Adipose tissue (tissue), 3 donors: ENCODE results near the gene TMEM72. TPM values are rescaled to one million over a fixed set of nuclear protein-coding genes. Genes with fewer than 3 reads are reported as not detected.

ENCODE experiments used
- H3K27ac ChIP-seq: one replicate; pipeline ENCODE4 v1.5.1; 2013; ENCODE audit warnings: low read depth, low read length
- WGBS, 3 donors: extraction: QIAGEN DNeasy Blood & Tissue Kit; methylation state at CpG; one replicate each; pipeline ENCODE4 v1.1.7; 2013; 5-methylcytosine and 5-hydroxymethylcytosine counted together
- polyA plus RNA-seq, 3 donors: library from polyadenylated mRNA; stranded (reverse); fragments of 200-250 nt; gene quantifications; one replicate each; pipeline ENCODE4 v1.2.3, GENCODE V29; 2013
- donor health status: healthy with polysubstance abuse.
- donor health status: Bipolar disorder and iron deficiency.
- donor health status: healthy.

The TMEM72 gene
- polyA plus RNA-seq, 3 donors = 0.03 to 2.5 TPM; not detected in 1

DNA sequence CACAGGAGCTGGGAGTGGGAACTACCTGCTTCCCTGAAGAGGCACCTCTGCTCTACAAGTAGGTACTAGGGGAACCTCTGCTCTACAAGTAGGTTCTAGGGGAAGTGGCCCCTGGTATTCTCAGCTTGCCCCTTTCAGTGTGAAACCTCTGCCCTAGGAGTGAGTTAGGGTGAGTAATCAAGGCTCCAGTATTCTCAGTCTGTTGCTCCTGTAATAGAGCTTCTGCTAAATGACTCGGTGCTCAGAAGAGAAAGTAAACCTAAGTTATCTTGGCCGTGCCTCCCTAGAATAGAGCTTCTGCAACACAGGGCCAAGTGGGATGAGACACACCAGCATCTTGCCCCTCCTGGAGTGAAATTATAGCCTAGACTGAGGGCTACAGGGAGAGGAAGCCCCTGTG lies 35.1 kb downstream of the TMEM72 start:
- WGBS, 3 donors = 37 to 87% (median 60%) methylated on average over 2 of the region's 2 CpGs
- no peak overlapping the region for H3K27ac ChIP-seq

GRCh38 chr10:44947371-44948152 lies 36.4 kb downstream of the TMEM72 start:
- 60 to 87% (median 78%) methylated on average over 6 of the region's 6 CpGs for WGBS, 3 donors
- H3K27ac ChIP-seq = no peak overlapping the region

DNA sequence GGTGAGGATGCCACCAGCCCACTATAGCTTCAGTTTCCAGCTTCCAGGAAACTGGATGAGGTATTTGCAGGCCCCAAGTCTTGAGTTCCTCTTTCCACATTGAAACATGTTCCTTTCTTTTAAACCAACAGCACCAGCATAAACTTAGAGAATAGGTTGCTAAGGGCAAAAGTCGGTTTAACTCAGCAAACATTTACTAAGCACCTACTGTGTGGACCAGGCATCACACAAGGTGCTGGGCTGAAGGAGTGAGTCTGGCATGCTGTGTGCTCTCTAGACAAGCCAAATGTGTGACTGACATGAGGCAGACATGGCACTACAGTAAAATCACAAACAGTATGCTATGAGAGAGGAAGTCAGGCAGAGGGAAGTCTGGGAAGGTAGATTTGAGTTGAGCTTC lies 37.5 kb downstream of the TMEM72 start:
- no peak overlapping the region for H3K27ac ChIP-seq
- 62 to 92% (median 78%) methylated on average over 1 of the region's 1 CpG for WGBS, 3 donors

- no peak overlapping the region for H3K27ac ChIP-seq
- WGBS, 3 donors = 80 to 83% (median 81%) methylated on average over 5 of the region's 5 CpGs
Observed at GRCh38 chr10:44949127-44949802, 38.1 kb downstream of the TMEM72 start.

- WGBS, 3 donors = 68 to 84% (median 79%) methylated on average over 3 of the region's 3 CpGs
- no peak overlapping the region for H3K27ac ChIP-seq
Observed at GRCh38 chr10:44949915-44950314, 38.8 kb downstream of the TMEM72 start.

- 91 to 96% (median 93%) methylated on average over 10 of the region's 10 CpGs for WGBS, 3 donors
- no peak overlapping the region for H3K27ac ChIP-seq
Observed at GRCh38 chr10:44950326-44951225, 39.4 kb downstream of the TMEM72 start.

DNA sequence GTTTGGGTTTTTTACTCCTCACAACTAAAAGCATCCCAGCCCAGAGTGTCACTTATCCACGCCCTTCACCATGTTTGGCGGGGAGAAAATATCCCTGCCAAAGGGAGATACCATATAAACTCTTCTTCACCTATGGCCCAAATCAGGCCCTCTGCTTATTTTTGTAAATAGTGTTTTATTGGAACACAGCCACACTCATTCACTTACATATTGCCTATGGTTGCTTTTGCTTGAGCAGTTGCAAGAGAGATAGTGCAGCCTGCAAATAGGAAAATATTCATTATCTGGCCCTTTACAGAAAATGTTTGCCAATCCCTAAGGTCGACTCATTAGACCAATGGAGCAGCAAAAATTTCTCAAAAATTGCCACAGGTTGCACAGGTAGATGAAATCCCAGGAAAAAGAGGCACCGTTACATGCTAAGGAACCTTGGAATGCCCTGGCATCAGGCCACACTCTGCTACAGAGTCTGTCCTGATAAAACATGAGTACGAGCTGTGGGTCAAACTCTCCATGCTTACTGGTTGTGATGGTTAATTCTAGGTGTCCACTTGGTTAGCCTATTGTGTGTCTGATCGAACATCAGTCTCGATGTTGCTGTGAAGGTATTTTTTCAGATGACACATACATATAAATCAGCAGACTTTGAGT lies 40.6 kb downstream of the TMEM72 start:
- no peak overlapping the region for H3K27ac ChIP-seq
- 79 to 90% (median 89%) methylated on average over 7 of the region's 7 CpGs for WGBS, 3 donors

DNA sequence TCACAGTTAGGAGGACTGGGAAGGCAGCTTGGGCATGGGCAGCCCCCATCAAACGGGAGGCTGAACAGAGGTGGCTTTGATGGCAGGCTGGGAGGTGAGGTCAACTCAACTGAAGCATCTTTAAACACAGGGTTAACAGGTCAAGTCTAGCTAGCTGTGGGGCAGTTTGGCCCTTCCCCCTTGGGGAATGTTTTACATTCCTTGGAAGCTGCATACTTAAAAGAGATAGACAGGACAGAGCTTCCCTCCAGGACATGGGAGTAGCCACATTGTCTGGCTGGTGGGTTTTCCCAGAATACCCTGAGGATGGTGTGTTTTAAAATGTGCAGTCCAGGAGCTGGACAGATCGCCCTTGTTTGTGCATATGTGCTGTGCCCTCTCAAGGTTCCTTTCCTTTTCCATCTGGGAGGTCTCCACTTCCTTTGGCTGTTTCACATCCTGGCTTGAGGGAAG lies 41.7 kb downstream of the TMEM72 start:
- 57 to 70% (median 67%) methylated on average over 2 of the region's 2 CpGs for WGBS, 3 donors
- H3K27ac ChIP-seq = no peak overlapping the region

GRCh38 chr10:44954042-44954441 lies 42.9 kb downstream of the TMEM72 start:
- H3K27ac ChIP-seq = no peak overlapping the region

GRCh38 chr10:44954962-44955361 lies 43.8 kb downstream of the TMEM72 start:
- H3K27ac ChIP-seq = no peak overlapping the region

DNA sequence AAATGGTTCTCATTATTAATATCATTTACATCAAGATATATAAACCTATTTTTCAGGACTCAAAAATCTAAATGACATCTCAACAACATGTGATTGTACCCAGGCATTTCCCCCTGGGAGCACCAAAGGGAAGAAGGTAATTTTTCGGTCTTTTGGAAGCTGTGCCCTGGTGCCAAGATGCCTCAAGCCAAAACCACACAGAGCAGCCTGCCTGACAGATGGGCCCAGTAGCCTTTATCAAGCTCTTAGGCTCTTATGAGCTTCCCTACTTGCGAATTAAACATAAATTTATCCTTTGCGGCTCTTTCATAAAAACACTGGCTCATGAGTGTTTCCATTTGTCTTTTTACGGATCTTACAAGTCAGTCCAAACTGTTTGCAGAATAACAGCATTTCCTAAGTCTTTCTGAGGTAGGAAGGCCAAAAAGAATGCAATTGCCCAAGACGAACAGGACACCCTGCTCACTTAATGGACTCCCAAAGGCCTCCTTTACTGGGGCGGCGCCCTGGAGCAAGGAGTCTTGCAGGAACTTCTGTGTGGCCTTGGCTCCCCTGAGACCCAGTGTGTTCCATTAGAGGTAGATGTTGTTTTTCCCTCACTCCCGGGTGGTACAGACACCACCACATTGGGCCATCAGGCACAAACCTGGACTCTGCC lies 44.4 kb downstream of the TMEM72 start:
- no peak overlapping the region for H3K27ac ChIP-seq
- WGBS, 3 donors = 76 to 88% (median 78%) methylated on average over 8 of the region's 8 CpGs

- no peak overlapping the region for H3K27ac ChIP-seq
Observed at GRCh38 chr10:44956226-44956625, 45.1 kb downstream of the TMEM72 start.

DNA sequence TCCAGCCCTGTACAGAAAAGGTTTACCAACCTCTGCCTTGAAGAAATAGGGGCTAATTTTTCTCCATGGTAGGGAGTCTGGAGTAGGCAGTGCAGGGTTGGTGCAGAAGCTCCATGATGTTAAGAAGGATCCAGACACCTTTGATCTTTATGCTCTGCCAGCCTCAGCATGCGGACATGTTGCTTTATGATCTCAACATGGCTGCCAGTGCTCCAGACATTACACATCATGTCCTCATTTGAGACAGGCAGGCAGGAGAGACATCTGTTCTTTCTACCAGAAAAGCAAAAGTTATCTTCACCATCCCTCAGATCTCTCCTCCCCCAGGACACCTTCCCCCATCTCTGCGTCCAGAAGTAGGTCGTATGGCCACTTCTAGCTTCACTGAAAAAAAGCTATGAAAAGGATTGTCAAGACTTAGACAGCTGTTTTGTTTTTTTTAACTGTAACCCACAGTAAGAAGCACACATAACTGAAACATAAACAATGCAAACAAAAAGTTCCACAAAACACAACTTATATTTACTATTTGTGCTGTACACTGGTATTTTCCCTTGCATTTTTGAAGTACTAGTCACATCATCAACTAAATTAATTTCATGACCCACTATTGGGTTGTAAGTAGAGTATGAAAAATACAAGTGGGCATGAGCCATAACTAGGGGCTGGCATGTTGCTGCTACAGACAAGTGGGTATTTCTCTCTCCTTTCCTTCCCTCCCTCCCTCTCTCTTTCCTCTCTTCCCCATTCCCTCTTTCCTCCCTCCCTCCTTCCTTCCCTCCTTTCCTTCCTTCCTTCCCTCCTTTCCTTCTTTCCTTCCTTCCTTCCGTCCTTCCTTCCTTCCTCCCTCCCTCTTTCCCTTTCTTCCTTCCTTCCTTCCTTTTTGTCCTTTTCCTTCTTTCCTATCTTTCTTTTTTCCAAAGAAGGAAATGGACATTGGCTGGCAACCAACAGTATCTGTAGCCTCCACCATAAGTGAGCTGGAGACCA lies 45.9 kb downstream of the TMEM72 start:
- 90 to 97% (median 90%) methylated on average over 4 of the region's 4 CpGs for whole genome bisulfite sequencing, 3 donors
- H3K27ac ChIP-seq = no peak overlapping the region

More at GRCh38 chr10:44956226-44956625, 45.1 kb downstream of the TMEM72 start:
- WGBS, 3 donors = 90 to 98% (median 92%) methylated on average over 4 of the region's 4 CpGs

DNA sequence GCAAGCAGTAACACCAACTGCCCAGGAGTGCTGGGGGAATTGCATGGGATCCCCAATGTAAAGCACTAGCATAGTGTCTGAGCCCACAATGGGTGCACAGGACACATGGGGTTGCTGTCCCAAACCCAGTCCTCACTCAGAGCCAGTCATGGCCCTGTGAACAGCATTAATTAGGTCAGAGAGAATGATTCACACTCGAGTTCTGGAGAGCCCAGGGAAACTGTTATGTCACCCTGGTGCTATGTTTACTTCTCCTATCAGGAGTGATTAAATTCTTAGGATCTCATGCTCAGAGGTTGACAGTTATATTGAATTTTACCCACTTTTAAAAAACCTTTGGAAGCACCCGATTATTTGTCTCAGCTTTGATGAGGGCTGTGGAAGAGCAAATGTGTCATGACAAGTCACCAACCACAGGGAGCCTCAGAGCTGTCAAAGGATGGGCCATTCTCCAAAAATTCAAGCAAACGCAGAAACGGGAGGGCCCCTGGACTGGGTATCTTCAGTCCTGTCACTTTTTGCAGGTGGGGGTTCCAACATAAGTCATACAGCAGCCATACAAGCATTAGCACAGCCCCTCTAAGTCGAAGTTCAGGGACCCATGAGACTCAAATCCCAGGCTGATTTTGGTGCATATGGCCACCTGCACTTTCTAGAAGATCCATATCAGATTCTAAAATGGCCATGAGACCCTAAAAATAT lies 47.2 kb downstream of the TMEM72 start:
- H3K27ac ChIP-seq = no peak overlapping the region
- WGBS, 3 donors = 19 to 50% (median 44%) methylated on average over 5 of the region's 5 CpGs

- 2 to 7% (median 5%) methylated on average over 6 of the region's 6 CpGs for WGBS, 3 donors
- peak overlapping the region; percentile 43 for H3K27ac ChIP-seq
Observed at GRCh38 chr10:44958898-44959246, 47.7 kb downstream of the TMEM72 start.

- H3K27ac ChIP-seq = peak within 1 kb of the TSS; percentile 43
- 0 to 1% (median 1%) methylated on average over 70 to 73 of the region's 74 CpGs for WGBS, 3 donors
Observed at GRCh38 chr10:44959247-44960087, 48.3 kb downstream of the TMEM72 start, which contains the start of gene RASSF4. Gene RASSF4 (plus strand): TSS chr10:44959802. CDS start chr10:44970203, 10,401 bp downstream.
